Stimulated activated naive CD4-positive, alpha-beta T cell (primary cell): Measurements from ENCODE around the gene TBC1D22A.

Experiments used
- DNase-seq, 6 experiments: peaks; one replicate each; lab custom pipeline; 2025; lab: John Stamatoyannopoulos, UW

Gene TBC1D22A

GRCh38 chr22:46958658-46959057 is 196.2 kb downstream of the TBC1D22A start:
- no peak for DNase-seq

GRCh38 chr22:46959369-46959768 is 196.9 kb downstream of the TBC1D22A start:
- no peak for DNase-seq

DNA sequence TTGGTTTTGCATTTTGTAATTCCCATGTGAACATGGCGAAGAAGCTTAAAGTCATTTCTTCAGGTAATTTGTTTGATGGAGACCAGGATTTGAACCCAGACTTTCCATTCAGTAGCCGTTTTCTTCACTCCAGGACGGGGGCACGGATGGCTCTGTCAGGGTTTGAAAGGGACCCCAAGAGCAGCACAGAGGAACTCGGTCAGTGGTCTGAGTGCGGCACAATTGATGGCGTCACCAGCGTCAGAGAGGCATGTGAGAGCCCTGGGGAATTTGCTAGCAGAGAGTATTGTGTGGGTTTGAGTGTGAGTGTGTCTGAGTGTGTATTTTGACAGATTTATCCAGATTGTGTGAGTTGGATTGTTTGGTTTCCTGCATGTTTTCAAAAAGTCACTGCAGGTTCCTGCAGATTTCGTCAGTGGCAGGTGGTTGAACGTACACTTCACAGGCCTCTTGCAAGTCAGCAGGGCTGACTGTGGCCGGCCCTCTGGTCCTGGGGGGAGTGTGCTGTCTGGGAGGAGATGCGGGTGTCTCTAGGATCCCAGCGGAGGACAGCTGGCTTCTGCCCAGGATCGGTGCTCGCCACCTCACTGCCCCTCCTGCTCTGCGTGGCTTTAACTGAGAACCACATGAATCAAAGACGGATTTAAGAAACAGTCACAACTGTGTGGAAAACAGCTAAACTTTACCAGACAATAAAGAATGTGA is 199.3 kb downstream of the TBC1D22A start:
- DNase-seq = no peak

DNA sequence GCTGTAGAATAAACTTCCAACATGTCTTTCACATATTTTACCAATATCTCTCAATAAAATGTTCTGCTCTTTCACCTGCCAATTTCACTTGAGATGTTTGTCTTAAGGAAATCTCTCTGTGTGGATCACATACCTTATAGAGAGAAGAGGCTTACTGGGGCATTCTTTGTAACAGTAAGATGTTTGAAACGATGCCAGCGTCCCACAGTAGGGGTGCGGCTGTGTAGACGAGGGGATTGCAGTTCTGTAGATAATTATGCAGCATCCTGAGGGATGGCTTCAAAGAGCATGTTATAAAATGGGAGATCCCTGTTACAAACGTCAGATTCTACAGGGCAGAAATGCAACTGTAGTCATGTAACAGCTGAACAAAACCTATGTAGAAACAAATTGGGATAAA is 200.0 kb downstream of the TBC1D22A start:
- no peak for DNase-seq

DNA sequence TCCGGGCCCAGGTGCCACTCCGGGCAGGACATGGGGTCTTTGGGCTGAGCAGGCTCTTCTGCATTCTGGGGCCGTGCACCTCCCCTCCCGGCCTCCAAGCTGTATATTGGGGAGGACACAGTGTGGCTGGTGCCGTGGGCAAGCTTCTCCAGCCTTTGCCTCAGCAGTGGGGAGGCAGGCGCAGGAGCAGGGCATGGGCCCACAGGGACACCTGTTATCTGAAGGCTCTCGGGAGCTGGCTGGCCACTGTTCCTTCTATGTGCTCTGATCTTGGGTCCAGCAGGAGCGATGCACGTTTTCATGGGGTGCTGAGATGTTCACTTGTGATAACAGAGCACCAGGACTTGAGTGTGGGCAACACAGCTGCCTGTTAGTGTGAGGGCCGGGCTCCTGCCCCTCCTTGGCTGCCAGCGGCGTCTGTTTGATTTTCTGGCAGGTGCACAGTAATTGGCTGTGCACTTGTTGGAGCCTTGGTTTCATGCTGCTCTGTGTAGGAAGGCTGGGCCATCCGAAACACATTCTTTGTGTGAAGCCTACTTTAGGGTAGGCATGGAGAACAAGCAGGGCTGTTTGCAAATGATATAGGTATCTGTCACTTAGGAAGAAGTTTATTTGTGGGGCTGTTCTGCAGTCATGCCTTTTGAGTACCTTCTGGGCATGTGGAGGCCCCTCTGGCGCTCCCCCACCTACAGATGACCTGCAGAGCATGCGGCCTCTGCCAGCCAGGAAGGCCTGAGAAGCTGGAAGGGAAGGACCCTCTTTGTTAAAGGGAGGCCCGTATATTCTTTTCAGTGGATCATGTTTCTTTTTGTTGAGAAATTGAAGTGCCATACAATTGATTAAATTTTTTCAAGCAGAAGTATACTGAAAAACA is 201.5 kb downstream of the TBC1D22A start:
- DNase-seq = no peak

DNA sequence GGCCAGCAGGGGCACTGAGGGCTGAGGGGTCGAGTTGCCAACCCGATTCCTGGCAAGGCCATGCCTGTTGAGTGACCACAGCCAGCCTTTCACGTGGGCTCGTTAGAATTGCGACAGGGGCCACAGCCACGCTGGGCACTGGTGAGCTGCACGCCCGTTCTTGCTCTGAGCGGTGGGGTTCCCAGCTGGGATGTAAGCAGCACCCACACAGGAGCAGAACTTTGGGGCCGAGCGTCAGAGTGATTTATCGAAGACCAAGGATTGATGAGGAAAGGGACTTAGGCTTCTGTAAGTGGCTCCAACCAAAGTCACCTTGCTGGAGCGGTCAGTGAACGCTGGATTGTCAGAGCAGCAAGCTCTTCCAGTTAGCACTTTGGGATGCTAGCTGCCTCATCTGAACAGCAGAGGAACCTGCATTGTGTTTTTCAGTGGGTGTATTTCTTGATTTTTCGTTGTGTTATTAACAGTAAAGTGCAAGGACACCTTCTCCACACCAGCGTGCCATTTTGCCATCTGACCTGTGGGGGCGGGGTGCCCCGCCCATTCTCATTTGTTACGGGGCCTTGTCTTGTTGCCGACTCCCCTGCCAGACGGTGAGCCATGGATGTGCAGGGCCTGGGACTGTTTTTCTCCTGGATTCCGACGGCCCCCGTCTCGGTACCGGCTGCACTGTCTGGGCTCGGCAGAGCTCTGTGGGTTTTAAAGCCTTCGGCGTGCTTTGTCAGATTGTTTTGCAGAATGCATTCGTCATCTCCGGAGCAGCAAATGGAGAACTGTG is 202.5 kb downstream of the TBC1D22A start:
- no peak for DNase-seq

DNA sequence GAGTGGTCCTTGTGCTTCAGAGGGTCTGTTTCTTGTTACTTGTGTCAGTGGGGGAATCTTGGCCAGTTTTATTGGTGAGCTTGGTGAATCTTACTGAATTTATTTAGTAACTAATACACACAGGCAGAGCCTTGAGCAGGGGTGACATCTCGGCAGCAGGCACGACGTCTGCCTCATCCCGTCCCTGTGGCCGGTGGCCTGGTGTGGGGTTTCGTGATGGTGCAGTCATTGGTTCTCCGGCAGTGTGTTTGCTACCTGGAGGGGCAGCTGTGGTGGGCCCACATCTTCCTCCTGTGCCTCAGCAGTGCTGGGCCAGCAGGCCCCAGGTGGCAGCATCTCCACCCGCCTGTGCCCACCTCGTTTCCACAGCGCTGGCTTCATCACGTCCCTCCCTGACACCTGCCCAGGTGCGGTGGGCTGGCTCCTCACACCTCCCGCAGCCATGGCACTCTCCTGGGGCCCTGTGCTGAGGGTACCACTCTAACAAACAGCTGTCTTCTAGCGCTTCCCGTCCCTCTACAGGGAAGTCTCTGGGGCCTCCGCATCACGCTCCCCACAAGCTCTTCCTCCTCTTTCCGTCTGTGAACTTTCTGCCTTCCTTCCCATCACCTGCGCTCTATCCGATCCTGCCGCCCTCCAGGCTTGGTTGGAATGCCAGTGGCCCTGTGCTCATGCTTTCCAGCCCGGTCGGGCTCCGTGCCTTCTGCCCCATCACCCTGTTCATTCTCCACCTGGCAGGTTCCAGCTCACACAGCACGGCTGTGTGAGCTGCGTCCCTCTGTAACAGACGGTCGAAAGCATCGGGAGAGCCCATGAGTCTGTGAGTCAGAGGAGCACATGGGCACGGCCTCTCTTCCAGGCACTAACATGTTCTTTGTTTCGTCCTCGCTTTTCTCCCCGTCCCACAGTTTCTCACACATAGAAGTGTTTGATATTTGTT is 203.4 kb downstream of the TBC1D22A start:
- DNase-seq = no peak

GRCh38 chr22:46966495-46966845 is 204.0 kb downstream of the TBC1D22A start:
- DNase-seq = no peak

DNA sequence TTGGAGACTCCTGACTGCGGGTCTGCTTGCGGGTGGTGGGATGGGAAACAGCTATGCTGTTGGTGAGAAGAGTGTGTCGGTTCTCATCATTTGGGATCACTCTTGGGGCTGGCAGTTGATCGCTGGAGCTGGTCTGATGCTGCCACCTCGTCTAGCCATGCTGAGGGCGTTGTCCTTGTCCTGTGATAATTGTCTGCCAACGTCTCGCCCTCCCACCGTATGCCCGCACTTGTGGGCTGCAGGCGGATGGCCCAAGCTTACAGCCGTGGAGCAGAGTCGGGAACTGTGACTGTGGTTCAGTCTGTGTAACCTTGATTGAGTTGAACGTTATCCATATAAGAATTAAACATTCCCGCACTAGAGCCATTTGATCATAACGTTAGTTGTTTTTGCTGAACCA is 204.4 kb downstream of the TBC1D22A start:
- no peak for DNase-seq

DNA sequence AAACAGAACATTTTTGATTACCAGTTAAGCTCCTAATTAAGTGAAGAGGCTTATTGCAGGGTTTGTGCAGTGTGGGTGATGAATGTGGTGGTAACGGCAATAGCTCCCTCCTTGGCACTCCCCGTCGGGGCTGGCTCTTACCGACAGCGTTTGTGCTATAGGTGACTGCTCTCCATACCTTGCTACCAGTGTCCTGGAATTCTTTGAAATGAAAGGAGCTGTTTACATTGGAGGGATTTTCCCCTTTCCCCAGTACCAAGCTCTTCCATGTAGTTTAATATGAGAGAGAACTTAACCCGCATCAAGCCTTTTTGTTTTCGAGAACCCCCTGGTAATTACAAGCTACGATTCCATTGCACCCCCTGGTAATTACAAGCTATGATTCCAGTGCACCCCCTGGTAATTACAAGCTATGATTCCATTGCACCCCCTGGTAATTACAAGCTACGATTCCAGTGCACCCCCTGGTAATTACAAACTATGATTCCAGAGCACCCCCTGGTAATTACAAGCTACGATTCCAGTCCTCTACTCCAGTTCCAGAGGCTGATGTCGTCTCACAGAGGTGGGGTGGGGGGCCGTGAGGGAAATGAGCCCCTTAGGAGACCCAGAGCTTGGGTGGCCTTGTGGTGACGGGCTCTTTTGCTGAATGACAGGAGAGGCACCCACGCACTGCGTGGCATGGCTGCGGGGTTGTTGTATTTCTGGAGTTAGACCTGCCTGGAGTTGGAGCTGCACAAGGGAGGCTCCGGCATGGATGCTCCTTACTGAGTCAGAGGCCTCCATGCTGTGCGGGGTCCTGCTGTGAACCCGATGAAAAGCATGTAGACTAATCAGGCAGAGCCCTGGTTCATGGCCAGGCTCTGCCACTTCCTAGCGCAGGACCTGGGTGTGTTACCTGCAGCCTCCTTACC is 205.3 kb downstream of the TBC1D22A start:
- no peak for DNase-seq

GRCh38 chr22:46968359-46968740 is 205.9 kb downstream of the TBC1D22A start:
- DNase-seq = no peak

GRCh38 chr22:46968848-46969247 is 206.4 kb downstream of the TBC1D22A start:
- DNase-seq = no peak

DNA sequence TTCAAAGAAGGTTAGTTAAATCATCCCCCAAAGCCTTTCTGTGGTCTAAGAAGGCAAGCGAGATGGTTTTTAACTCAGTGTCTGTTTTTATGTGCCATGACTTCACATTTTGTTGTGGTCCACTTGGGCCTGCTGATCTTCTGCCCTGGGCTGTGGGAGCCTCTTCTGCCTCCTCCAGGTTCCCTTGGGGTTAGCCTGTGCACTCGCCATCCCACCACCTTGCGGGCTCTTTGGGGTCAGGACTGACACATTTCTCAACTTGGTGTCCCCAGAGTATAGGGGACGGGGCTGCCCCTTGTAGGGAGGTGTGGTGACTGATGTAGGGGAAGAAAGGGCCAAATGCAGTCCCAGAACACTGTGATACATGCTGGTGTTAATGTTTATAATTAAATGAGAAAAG is 207.0 kb downstream of the TBC1D22A start:
- no peak for DNase-seq

- DNase-seq = no peak
These were observed 207.5 kb downstream of the TBC1D22A start for GRCh38 chr22:46969961-46970360.

DNA sequence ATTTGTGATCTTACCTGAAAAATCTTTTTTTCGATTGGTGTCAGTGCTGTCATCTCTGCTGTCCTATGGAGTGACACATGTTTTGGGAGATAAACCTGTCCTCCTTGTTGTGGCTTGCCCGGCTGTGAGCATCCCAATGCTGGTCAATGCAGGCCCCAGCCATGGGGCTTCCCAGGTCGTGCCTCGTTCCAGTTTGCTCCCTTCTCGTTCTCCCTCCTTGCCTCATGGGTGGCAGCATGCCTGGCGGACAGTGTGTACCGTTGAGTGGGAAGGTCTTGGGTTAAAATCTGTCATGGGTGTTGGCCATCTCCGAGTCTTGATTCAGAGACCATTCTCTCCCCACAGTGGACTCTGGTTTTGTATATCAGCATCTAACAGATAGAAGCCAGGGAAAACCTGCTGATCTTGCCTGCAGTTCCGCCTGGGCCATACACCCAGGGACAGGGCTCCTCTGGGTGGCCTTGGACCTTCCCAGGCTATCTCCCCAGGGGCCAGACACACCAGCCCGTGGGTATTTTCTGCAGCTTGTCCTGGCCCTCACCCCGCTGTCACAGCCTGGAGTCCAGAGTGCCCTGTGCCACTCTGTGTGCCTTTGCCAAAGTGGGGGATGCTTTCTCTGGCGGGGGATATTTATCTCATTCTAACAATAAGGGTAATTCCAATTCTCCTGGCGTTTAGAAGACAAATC is 208.1 kb downstream of the TBC1D22A start:
- DNase-seq = no peak

GRCh38 chr22:46971099-46971763 is 208.8 kb downstream of the TBC1D22A start:
- no peak for DNase-seq

GRCh38 chr22:46971764-46972125 is 209.3 kb downstream of the TBC1D22A start:
- DNase-seq = no peak

DNA sequence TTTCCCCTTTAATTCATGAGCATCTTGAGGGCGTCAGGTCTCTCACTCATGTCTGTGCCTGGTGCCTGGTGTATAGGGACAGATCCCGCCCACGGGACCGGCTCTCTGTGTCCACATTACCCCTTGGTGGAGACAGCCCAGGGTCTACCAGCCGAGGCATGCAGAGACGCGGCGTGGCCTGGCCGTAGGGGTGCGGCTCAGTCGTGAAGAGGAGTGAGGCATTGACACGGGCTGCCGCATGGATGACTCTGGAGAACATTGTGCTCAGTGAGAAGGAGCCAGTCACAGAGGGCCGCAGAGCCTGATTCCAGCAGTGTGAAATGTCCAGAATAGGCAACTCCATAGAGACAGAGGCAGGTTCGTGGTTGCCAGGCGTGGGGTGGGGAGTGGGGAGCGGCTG is 209.8 kb downstream of the TBC1D22A start:
- no peak for DNase-seq
